Measurements from ENCODE around the gene RGS9BP. TPM values are rescaled to one million over a fixed set of nuclear protein-coding genes. Genes with fewer than 3 reads are reported as not detected.

The RGS9BP gene
- total RNA-seq, 1 donor from 2014 or later = not detected

GRCh38 chr19:32669310-32669709, 6.3 kb upstream of the RGS9BP start:
- intact Hi-C loops (cut with micrococcal nuclease) = no loop called here

- intact Hi-C loops (cut with micrococcal nuclease) = no loop called here
Measured at GRCh38 chr19:32671883-32672593, 3.6 kb upstream of the RGS9BP start.

DNA sequence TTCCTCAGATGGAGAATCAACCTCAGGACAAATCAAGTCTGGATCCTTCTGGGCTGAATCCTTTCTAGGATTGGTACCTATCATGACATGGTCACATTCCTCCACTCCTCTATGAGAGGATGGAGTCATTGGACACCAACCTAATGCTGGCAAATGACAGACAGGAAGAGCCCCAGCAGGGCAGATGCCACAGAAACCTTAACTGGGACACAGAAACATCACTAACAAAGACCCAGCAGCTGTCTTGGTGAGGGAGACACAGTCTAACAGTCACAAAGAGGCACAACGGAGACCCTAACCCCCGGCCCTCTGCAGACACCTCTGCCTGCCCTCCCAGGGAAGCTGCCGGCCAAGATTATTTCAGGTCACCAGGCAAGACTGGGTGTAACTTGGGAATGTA, 2.8 kb upstream of the RGS9BP start:
- intact Hi-C loops (cut with micrococcal nuclease) = no loop called here

GRCh38 chr19:32673573-32673972, 2.1 kb upstream of the RGS9BP start:
- intact Hi-C loops (cut with micrococcal nuclease) = no loop called here

GRCh38 chr19:32674153-32674930, 1.3 kb upstream of the RGS9BP start:
- intact Hi-C loops (cut with micrococcal nuclease) = loop anchor here (2.0 kb wide), 1 partner anchor 76 kb away; no protein-coding TSS in a partner anchor

DNA sequence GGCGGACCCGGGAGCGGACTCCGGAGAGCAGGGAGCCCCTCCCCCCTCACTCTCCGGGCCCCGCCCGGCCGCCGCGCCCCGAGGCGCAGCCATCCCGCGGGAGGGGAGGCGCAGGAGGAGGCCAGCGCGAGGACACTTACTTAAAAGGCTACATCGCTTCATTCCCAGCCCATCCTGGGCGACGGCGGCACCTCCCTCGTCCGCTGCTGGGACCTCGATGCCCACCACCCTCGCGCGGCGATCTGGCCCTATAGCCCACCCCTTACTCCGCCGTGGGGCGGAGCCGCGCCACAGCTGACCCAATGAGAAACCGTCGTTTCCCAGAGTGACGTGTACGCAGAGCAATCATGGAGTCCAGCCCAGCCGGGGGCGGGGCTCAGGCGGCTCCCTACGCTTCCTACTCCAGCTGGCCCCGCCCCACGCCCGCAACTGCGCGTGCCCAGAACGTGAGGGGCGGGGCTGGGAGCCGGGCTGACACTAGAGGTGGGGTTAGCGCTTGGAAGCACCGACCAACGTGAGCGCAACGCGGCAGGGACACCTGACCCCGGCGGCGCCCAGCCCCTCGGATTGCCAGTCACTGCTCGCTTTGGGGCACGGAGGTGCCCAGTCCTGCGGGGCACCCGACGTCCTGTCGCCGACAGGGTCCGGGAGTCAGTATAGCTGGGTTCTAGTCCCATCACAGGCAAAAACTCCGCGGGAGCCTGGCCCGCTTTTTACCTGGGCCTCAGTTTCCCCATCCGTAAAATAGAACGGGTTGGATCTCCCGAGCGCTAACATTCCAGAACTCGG, 523 bp upstream of the RGS9BP start, which contains the start of gene ANKRD27:
TSS of gene ANKRD27 (minus strand) at position 250 of the 789 bp plus-strand sequence. CDS start 16,165 bp downstream, outside the sequence.
- intact Hi-C loops (cut with micrococcal nuclease) = loop anchor here (1.0 to 2.0 kb wide), 13 partner anchors 16 to 1496 kb away; partner anchors contain the start of genes CEBPG, DPY19L3, FAAP24 and GPATCH1

DNA sequence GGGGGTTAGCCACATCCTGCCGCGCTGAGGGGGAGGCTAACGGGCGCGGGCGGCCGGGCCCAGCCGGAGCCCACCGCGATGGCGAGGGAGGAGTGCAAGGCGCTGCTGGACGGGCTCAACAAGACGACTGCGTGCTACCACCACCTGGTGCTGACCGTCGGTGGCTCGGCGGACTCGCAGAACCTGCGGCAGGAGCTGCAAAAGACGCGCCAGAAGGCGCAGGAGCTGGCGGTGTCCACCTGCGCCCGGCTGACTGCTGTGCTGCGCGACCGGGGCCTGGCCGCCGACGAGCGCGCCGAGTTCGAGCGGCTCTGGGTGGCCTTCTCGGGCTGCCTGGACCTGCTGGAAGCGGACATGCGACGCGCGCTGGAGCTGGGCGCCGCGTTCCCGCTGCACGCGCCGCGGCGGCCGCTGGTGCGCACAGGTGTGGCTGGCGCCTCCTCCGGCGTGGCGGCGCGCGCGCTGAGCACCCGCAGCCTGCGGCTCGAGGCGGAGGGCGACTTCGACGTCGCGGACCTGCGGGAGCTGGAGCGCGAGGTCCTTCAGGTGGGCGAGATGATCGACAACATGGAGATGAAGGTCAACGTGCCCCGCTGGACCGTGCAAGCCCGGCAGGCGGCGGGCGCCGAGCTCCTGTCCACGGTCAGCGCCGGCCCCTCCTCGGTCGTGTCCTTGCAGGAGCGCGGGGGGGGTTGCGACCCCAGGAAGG, 692 bp downstream of the RGS9BP start:
- intact Hi-C loops (cut with micrococcal nuclease) = no loop called here

DNA sequence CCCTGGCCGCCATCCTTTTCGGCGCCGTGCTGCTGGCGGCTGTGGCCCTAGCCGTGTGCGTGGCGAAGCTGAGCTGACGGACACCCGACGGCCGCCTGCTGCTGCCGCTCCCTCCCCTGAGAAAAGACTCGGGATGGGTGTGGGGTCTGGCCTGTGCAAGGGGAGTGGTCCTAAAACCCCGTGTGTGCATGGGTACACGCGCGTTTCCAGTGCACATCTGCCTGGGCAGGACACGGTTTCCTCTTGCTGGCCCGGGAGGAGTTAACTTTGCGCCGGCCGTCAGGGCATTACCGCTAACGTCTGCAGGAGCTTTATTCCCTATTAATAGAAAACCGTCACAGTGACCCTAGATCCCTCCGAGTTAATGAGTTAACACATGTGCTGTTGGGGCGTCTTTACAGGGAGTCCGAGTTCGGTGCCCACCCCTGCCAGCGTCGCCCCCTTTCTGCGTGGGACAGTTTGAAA, 1.3 kb downstream of the RGS9BP start:
- intact Hi-C loops (cut with micrococcal nuclease) = no loop called here

GRCh38 chr19:32677657-32678056, 2.0 kb downstream of the RGS9BP start:
- intact Hi-C loops (cut with micrococcal nuclease) = no loop called here

DNA sequence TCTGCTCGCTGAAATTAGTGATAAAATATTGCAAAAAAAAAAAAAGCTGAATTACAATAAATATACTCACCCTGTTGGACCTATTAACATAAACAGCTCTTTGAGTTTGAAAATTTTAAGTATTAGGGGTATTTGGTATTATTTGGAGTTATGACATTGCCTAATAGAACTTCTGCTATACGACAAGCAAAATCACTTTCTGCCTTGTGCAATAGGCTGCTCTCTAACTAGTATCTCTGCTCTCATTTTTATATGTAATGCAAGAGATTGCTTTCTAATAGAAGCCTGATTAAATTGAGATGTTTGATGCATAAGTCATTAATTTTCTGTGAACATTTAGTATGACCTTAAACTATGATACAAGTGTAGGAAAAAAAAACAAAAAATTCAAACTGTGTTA, 5.3 kb downstream of the RGS9BP start:
- intact Hi-C loops (cut with micrococcal nuclease) = no loop called here

DNA sequence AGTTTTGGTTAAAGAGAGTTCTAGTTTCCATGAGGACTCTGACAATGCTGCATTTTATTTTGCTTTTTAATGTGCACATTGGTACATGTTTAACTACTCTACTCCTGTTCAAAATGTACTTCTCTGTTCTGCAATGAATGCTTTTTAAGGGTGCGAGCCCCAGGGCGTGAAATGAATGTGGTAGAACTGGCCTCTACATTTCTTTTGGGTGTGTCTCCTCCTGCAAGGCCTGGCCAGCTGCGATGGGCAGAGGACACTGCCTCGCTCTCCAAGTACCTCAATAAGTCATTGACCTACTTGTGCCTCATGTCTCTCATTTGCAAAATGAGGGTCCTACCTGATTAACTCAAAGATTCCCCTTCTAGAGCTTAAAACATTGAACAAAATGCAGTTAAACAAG, 6.7 kb downstream of the RGS9BP start:
- intact Hi-C loops (cut with micrococcal nuclease) = no loop called here

GRCh38 chr19:32686847-32687475, 11.3 kb downstream of the RGS9BP start:
- intact Hi-C loops (cut with micrococcal nuclease) = no loop called here

DNA sequence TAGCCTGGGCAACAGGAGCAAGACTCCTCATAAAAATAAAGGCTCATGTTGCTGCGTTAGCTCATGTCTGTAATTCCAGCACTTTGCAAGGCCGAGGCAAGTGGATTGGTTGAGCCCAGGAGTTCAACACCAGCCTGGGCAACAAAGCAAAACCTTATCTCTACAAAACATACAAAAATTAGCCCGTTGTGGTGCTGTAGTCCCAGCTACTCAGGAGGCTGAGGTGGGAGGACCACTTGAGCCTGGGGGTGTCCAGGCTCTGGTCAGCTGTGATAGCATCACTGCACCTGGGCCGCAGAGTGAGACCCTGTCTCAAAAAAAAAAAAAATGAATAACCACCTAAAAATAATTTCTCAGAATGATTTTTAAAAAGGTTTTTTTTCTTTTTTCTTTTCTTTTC, 12.0 kb downstream of the RGS9BP start:
- intact Hi-C loops (cut with micrococcal nuclease) = no loop called here

DNA sequence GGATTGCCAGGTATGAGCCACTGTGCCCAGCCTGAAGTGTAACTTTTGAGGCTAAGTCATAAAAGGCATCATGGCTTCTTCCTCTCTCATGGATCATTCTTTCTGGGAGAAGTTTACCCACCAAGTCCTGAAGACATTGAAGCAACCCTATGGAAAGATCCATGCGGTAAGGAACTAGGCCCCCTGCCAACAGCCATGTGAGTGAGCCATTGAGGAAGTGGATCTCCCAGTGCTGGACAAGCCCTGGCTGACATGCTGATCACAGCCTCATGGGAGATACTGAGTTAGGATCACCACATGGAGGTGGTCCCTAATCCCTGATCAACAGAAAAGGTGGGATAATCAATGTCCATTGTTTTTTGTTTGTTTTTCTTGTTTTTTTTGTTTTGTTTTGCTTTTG, 12.7 kb downstream of the RGS9BP start:
- intact Hi-C loops (cut with micrococcal nuclease) = no loop called here

GRCh38 chr19:32691291-32691951, 15.8 kb downstream of the RGS9BP start, which contains the start of gene NUDT19:
NUDT19 (plus strand) TSS chr19:32691821; CDS start chr19:32691961, 140 bp downstream.
- intact Hi-C loops (cut with micrococcal nuclease) = loop anchor here (1.0 to 5.0 kb wide), 8 partner anchors 16 to 681 kb away; partner anchors contain the start of genes ANKRD27, CEBPG, DPY19L3 and FAAP24

- intact Hi-C loops (cut with micrococcal nuclease) = loop anchor here (1.0 to 5.0 kb wide), 12 partner anchors 17 to 680 kb away; partner anchors contain the start of genes ANKRD27, CEBPG, DPY19L3 and FAAP24
Measured at GRCh38 chr19:32691952-32692726, 16.5 kb downstream of the RGS9BP start.

- intact Hi-C loops (cut with micrococcal nuclease) = loop anchor here (2.0 to 5.0 kb wide), 8 partner anchors 16 to 680 kb away; partner anchors contain the start of genes CEBPG, GPATCH1 and ZNF507
Measured at GRCh38 chr19:32692727-32693061, 17.0 kb downstream of the RGS9BP start.
